ENCODE measurements around the gene PDCD5.

The PDCD5 gene

DNA sequence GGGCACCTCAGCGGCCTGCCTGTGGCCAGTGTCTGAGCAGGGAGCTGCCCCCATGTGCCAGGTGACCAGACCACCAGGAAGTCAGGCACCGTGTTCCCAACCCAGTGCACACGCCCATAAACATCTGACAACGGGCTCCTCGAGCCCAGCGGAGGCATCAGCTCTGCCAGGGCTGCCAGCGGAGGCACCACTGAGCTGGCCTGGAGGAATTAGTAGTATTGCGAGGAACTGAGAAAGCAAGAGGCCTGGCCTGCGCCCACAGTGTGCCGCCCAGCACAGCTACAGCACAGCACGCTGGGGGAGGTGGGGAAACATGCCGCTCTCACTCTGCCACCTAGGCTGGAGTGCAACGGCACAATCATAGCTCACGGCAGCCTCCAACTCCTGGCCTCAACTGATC, 49.3 kb downstream of the PDCD5 start (continued):
- TF ChIP-seq, protein P1, sequence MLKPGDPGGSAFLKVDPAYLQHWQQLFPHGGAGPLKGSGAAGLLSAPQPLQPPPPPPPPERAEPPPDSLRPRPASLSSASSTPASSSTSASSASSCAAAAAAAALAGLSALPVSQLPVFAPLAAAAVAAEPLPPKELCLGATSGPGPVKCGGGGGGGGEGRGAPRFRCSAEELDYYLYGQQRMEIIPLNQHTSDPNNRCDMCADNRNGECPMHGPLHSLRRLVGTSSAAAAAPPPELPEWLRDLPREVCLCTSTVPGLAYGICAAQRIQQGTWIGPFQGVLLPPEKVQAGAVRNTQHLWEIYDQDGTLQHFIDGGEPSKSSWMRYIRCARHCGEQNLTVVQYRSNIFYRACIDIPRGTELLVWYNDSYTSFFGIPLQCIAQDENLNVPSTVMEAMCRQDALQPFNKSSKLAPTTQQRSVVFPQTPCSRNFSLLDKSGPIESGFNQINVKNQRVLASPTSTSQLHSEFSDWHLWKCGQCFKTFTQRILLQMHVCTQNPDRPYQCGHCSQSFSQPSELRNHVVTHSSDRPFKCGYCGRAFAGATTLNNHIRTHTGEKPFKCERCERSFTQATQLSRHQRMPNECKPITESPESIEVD (tag by site-specific recombination; IDR thresholded peaks at IDR 0.05): no peak

DNA sequence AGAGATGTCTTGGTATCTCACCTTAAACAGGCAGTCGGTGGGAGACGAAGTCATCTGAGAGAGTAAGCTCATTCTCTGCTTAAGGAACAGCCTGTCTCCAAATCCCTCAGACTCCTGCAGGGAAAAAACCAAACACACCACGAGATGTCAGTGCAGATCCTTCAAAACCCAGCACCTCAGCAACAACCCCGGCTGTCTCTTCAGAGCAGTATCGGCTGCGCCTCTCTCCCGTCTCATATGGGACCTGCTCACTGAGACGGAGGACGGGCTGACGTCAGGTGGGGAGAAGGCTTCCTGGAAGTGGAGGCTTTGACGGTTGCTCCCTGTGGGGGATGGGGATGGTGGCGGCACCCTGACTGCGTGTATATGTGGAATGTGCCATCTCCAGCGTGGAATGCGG, 50.4 kb downstream of the PDCD5 start:
- Histone ChIP-seq H3K36me3 (ENCODE audit: control insufficient read depth in 2 of 2, insufficient read depth in 1 of 2, low read length in 2 of 2) (peaks cover 53 to 80% of the 10 kb centered on the region in 2 experiments), H3K27ac (ENCODE audit: extremely low read depth, low read depth, low read length) (no peak overlapping the region), H3K4me3 (ENCODE audit: low read depth, low read length) (no peak overlapping the region), H3K9me3 (ENCODE audit: control insufficient read depth, insufficient read depth, low read depth, low read length) (no peaks in the 10 kb centered on the region), H3K4me1 (ENCODE audit: control insufficient read depth, insufficient read depth, low read length) (no peaks in the 10 kb centered on the region)
- no peak for TF ChIP-seq ZNF785 (tag by site-specific recombination; IDR thresholded peaks at IDR 0.05)
- ChIA-PET CTCF (interaction anchor here (0.6 kb wide), 2 partner anchors 19 to 488 kb away, joined by 3 read pairs; no protein-coding TSS in a partner anchor), POLR2A (no interaction called here)
